ENCODE measurements around the gene RXRG.

Gene RXRG

DNA sequence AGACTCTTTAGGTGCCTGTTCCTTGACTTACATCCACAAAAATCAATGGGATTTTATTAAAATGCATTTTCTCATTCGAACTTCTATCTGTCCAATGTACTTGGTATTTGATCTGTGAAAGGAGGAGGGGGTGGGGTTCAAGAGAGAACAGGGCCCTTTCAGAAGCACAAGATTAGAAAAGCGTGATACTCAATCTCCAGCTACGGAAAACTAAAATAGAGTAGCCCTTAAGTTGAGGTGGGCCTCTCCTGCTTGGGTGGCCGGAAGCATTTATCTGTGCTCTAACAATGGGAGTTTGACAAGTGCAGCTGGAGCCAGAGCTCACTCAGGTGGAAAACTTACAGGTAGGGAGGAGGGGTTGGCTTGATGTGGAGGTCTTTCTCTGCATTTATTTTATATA is 462 bp upstream of the RXRG start:
- Histone ChIP-seq H3K4me3 (ENCODE audit: low read length) (no peak overlapping the region), H3K4me1 (ENCODE audit: control insufficient read depth, insufficient read depth, low read length) (no peaks in the 10 kb centered on the region), H3K36me3 (ENCODE audit: control insufficient read depth, insufficient read depth, low read length) (no peaks in the 10 kb centered on the region), H3K9ac (ENCODE audit: low read length) (no peak overlapping the region), H3K9me3 (ENCODE audit: control insufficient read depth, low read length) (no peaks in the 10 kb centered on the region), H3K27me3 (ENCODE audit: control insufficient read depth, insufficient read depth, low read length) (peaks cover 43% of the 10 kb centered on the region)

GRCh38 chr1:165443539-165444311 is 1.2 kb downstream of the RXRG start:
- H3K9ac ChIP-seq (ENCODE audit: low read length), result no peak overlapping the region
- H3K4me1 ChIP-seq (ENCODE audit: control insufficient read depth, insufficient read depth, low read length), result no peaks in the 10 kb centered on the region
- no peaks in the 10 kb centered on the region for H3K9me3 ChIP-seq (ENCODE audit: control insufficient read depth, low read length)
- H3K4me3 ChIP-seq (ENCODE audit: low read length), result no peak overlapping the region
- peaks cover 41% of the 10 kb centered on the region for H3K27me3 ChIP-seq (ENCODE audit: control insufficient read depth, insufficient read depth, low read length)
- no peaks in the 10 kb centered on the region for H3K36me3 ChIP-seq (ENCODE audit: control insufficient read depth, insufficient read depth, low read length)

DNA sequence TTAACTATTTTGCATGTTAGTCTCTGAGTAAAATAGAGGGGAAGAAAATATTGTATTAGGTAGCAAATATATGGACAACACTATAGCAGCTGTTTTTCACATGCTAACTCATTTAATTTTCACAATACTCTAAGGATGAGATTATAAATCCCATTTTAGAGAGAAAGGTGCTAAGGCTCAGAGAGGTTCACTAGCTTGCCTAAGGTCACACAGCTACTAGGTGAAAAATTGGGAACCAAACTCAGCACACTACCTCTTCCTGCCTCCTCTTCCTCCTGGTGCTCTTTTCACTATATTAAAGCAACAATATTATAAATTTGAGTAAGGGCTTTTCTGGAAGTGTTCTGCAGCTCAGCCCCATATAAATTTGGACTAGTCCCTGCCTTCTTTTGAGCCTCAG is 2.3 kb downstream of the RXRG start:
- Histone ChIP-seq H3K9me3 (ENCODE audit: control insufficient read depth, low read length) (no peaks in the 10 kb centered on the region), H3K9ac (ENCODE audit: low read length) (no peak overlapping the region), H3K4me3 (ENCODE audit: low read length) (no peak overlapping the region), H3K4me1 (ENCODE audit: control insufficient read depth, insufficient read depth, low read length) (no peaks in the 10 kb centered on the region), H3K27me3 (ENCODE audit: control insufficient read depth, insufficient read depth, low read length) (peaks cover 41% of the 10 kb centered on the region), H3K36me3 (ENCODE audit: control insufficient read depth, insufficient read depth, low read length) (no peaks in the 10 kb centered on the region)

GRCh38 chr1:165442053-165442452 is 2.9 kb downstream of the RXRG start:
- H3K9ac ChIP-seq (ENCODE audit: low read length), result no peak overlapping the region
- H3K36me3 ChIP-seq (ENCODE audit: control insufficient read depth, insufficient read depth, low read length), result no peaks in the 10 kb centered on the region
- H3K9me3 ChIP-seq (ENCODE audit: control insufficient read depth, low read length), result no peaks in the 10 kb centered on the region
- H3K4me1 ChIP-seq (ENCODE audit: control insufficient read depth, insufficient read depth, low read length), result no peaks in the 10 kb centered on the region
- no peak overlapping the region for H3K4me3 ChIP-seq (ENCODE audit: low read length)
- H3K27me3 ChIP-seq (ENCODE audit: control insufficient read depth, insufficient read depth, low read length), result peaks cover 38% of the 10 kb centered on the region

DNA sequence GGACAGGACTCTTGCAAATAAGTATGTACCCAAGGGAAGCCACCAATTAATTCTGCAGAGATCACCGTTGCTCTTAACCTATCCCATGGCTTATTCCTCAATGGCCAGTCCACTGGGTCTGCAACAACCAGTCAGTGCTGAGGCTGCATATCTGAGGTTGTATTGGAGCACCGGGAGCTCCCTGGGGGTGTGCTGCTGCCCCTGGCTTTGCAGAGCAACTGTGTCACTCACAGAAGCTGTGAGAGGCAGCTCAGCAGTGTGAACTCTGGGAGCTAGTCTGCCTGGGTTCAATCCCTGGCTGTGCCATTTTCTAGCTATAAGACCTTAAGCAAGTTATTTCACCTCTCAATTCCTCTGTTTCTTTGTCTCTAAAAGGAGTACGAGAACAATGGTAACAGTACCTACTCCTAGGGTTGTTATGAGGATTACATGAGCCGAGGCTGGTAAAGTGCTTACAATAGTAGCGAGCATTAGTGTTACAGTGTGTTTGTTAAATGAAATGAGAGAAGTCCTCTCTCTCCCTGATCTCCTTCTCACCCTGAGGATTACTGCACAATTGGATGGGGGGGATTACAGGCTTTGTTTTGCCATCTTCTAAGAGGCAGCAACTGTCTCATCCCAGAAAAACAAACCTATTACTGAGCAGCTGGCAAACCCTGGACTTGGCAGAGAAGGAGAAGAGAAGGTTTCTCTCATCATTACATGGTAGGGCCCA is 3.6 kb downstream of the RXRG start:
- no peaks in the 10 kb centered on the region for H3K4me1 ChIP-seq (ENCODE audit: control insufficient read depth, insufficient read depth, low read length)
- peaks cover 37% of the 10 kb centered on the region for H3K27me3 ChIP-seq (ENCODE audit: control insufficient read depth, insufficient read depth, low read length)
- no peaks in the 10 kb centered on the region for H3K36me3 ChIP-seq (ENCODE audit: control insufficient read depth, insufficient read depth, low read length)
- no peak overlapping the region for H3K9ac ChIP-seq (ENCODE audit: low read length)
- no peak overlapping the region for H3K4me3 ChIP-seq (ENCODE audit: low read length)
- no peaks in the 10 kb centered on the region for H3K9me3 ChIP-seq (ENCODE audit: control insufficient read depth, low read length)

- Histone ChIP-seq H3K27me3 (ENCODE audit: control insufficient read depth, insufficient read depth, low read length) (peaks cover 17% of the 10 kb centered on the region), H3K4me3 (ENCODE audit: low read length) (no peak overlapping the region), H3K36me3 (ENCODE audit: control insufficient read depth, insufficient read depth, low read length) (no peaks in the 10 kb centered on the region), H3K9ac (ENCODE audit: low read length) (no peak overlapping the region), H3K9me3 (ENCODE audit: control insufficient read depth, low read length) (no peaks in the 10 kb centered on the region), H3K4me1 (ENCODE audit: control insufficient read depth, insufficient read depth, low read length) (no peaks in the 10 kb centered on the region)
Observed at GRCh38 chr1:165439330-165439729, 5.6 kb downstream of the RXRG start.

DNA sequence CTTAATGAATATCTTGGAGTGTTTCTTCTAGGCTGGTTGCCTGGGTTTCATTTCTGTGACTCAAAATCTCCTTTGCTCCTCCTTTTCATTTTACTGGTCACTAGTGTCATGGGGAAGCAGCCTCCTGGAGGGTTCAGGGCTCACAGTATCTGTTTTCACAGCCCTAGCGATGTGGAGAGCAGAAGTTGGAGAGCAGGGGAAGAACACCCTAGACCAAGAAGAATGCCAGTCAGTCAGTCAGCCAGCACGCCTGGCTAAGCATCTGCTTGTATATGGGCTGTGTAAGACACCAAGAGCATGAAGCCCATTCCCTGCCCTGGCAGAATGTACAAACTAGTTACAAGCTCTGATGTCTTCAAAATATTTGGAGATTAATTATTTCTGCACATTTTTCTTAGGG is 7.9 kb downstream of the RXRG start:
- no peaks in the 10 kb centered on the region for H3K36me3 ChIP-seq (ENCODE audit: control insufficient read depth, insufficient read depth, low read length)
- H3K4me1 ChIP-seq (ENCODE audit: control insufficient read depth, insufficient read depth, low read length), result no peaks in the 10 kb centered on the region
- no peak overlapping the region for H3K4me3 ChIP-seq (ENCODE audit: low read length)
- no peaks in the 10 kb centered on the region for H3K27me3 ChIP-seq (ENCODE audit: control insufficient read depth, insufficient read depth, low read length)
- H3K9ac ChIP-seq (ENCODE audit: low read length), result no peak overlapping the region
- no peaks in the 10 kb centered on the region for H3K9me3 ChIP-seq (ENCODE audit: control insufficient read depth, low read length)

GRCh38 chr1:165435801-165436200 is 9.1 kb downstream of the RXRG start:
- Histone ChIP-seq H3K27me3 (ENCODE audit: control insufficient read depth, insufficient read depth, low read length) (no peaks in the 10 kb centered on the region), H3K4me1 (ENCODE audit: control insufficient read depth, insufficient read depth, low read length) (no peaks in the 10 kb centered on the region), H3K9ac (ENCODE audit: low read length) (no peak overlapping the region), H3K36me3 (ENCODE audit: control insufficient read depth, insufficient read depth, low read length) (no peaks in the 10 kb centered on the region), H3K4me3 (ENCODE audit: low read length) (no peak overlapping the region), H3K9me3 (ENCODE audit: control insufficient read depth, low read length) (no peaks in the 10 kb centered on the region)

DNA sequence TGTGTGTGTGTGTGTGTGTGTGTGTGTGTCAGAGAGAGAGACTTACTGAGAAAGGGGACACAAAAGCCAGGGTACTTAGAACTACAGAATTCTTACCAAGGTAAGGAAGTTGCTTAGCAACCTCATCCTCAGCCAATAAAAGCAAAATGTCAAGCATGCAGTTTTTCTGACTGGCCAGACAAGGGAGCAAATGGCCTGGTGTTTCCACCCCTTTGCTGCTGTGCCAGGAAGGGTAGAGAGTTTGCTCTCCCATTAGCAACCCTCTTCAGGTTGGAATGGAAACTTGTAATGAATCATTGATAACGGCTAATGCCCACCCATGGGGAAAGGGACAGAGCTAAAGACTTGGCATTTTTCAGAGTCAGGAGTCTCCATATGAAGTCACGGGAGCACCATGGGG is 10.6 kb downstream of the RXRG start:
- Histone ChIP-seq H3K9ac (ENCODE audit: low read length) (no peak overlapping the region), H3K4me1 (ENCODE audit: control insufficient read depth, insufficient read depth, low read length) (no peaks in the 10 kb centered on the region), H3K9me3 (ENCODE audit: control insufficient read depth, low read length) (no peaks in the 10 kb centered on the region), H3K36me3 (ENCODE audit: control insufficient read depth, insufficient read depth, low read length) (no peaks in the 10 kb centered on the region), H3K4me3 (ENCODE audit: low read length) (no peak overlapping the region), H3K27me3 (ENCODE audit: control insufficient read depth, insufficient read depth, low read length) (no peaks in the 10 kb centered on the region)

GRCh38 chr1:165431079-165431478 is 13.8 kb downstream of the RXRG start:
- Histone ChIP-seq H3K4me1 (ENCODE audit: control insufficient read depth, insufficient read depth, low read length) (no peaks in the 10 kb centered on the region), H3K27me3 (ENCODE audit: control insufficient read depth, insufficient read depth, low read length) (no peaks in the 10 kb centered on the region), H3K9me3 (ENCODE audit: control insufficient read depth, low read length) (no peaks in the 10 kb centered on the region), H3K4me3 (ENCODE audit: low read length) (no peak overlapping the region), H3K9ac (ENCODE audit: low read length) (no peak overlapping the region), H3K36me3 (ENCODE audit: control insufficient read depth, insufficient read depth, low read length) (no peaks in the 10 kb centered on the region)

- Histone ChIP-seq H3K4me1 (ENCODE audit: control insufficient read depth, insufficient read depth, low read length) (peaks cover 6% of the 10 kb centered on the region), H3K9ac (ENCODE audit: low read length) (no peak overlapping the region), H3K4me3 (ENCODE audit: low read length) (no peak overlapping the region), H3K9me3 (ENCODE audit: control insufficient read depth, low read length) (no peaks in the 10 kb centered on the region), H3K27me3 (ENCODE audit: control insufficient read depth, insufficient read depth, low read length) (no peaks in the 10 kb centered on the region), H3K36me3 (ENCODE audit: control insufficient read depth, insufficient read depth, low read length) (no peaks in the 10 kb centered on the region)
Observed at GRCh38 chr1:165426745-165427144, 18.2 kb downstream of the RXRG start.

GRCh38 chr1:165425621-165426020 is 19.3 kb downstream of the RXRG start:
- Histone ChIP-seq H3K27me3 (ENCODE audit: control insufficient read depth, insufficient read depth, low read length) (no peaks in the 10 kb centered on the region), H3K36me3 (ENCODE audit: control insufficient read depth, insufficient read depth, low read length) (no peaks in the 10 kb centered on the region), H3K4me1 (ENCODE audit: control insufficient read depth, insufficient read depth, low read length) (peaks cover 6% of the 10 kb centered on the region), H3K4me3 (ENCODE audit: low read length) (no peak overlapping the region), H3K9me3 (ENCODE audit: control insufficient read depth, low read length) (no peaks in the 10 kb centered on the region), H3K9ac (ENCODE audit: low read length) (no peak overlapping the region)
